ENCODE results near the gene RXRG. TPM values are rescaled to one million over a fixed set of nuclear protein-coding genes. Genes with fewer than 3 reads are reported as not detected.

Gene RXRG
- total RNA-seq, 1 experiment from 2014 or later: not detected

DNA sequence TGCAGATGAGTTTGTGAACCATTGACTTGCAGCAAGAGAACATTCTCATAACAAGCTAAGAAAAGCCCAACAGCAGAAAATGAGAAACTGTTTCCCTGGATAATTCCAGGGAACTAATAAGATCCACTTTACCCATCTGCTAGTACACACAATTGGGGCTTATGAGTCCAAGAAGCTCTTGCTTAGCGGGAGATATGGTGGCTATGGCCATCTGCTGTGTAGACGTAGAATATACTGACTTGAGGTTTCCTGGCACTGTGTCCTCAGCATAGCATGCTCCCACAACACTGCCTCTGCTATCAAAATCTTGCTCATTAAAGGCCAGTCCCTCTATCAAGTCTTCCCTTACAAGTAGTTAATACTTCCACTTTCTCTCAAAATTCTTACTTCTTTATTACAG is 6.8 kb upstream of the RXRG start:
- DNase-seq (ENCODE audit: low read depth): no peak

DNA sequence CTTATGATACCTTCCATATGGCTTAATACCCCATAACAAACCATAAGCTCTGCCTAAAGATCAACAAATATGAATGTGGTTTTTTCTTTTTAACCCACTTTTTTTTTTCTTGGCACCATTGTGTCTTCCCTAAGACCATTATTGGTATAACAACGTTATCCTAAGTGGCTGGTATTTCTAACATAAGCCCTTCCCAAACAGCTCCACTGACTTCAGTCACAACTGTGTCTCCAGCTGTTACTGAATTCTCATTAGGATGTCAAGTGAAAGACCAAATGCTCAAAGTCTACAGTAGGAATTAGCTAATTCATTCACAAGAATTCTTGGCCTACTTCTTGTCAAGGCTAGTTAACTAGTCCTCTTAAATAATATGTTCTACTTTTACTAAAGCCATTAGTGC is 4.2 kb upstream of the RXRG start:
- DNase-seq (ENCODE audit: low read depth): no peak

DNA sequence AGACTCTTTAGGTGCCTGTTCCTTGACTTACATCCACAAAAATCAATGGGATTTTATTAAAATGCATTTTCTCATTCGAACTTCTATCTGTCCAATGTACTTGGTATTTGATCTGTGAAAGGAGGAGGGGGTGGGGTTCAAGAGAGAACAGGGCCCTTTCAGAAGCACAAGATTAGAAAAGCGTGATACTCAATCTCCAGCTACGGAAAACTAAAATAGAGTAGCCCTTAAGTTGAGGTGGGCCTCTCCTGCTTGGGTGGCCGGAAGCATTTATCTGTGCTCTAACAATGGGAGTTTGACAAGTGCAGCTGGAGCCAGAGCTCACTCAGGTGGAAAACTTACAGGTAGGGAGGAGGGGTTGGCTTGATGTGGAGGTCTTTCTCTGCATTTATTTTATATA is 462 bp upstream of the RXRG start:
- no peak for DNase-seq (ENCODE audit: low read depth)

DNA sequence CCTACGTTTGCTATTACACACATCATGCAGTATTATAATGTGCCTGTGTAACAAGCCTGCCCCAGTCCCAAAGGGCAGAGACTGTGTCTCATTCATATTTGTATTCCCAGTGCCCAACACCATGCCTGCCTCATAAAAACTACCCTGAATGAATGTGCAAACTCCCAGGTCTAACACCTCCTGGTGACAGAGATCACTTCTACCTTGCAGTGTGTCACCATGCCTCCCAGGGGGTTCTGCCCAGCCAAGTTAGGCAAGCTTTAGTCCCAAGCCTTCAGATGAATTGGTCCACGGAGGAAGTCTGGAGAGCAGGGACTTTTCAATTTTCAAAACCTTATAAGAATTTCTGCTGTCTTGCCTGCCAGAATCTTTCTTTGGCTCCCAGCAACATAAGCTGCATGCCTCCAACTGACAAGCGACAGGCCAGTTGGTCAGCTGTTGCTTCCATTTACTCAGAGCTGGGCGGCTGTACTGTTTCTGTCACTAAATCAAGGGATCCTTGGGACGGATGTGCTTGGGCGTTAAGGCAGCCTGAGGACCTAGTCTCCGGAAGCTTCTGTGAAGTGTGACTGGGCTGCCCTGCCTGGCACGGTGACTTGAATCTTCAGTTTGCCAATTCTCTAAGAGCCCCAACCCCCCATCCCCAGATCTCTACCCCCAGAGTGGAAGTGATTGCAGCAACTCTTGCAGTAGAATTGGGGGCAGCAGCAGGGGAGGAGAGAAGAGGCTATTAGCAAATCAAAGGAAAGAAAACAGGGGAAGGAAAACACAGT is 1.2 kb downstream of the RXRG start:
- DNase-seq (ENCODE audit: low read depth): no peak

DNA sequence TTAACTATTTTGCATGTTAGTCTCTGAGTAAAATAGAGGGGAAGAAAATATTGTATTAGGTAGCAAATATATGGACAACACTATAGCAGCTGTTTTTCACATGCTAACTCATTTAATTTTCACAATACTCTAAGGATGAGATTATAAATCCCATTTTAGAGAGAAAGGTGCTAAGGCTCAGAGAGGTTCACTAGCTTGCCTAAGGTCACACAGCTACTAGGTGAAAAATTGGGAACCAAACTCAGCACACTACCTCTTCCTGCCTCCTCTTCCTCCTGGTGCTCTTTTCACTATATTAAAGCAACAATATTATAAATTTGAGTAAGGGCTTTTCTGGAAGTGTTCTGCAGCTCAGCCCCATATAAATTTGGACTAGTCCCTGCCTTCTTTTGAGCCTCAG is 2.3 kb downstream of the RXRG start:
- no peak for DNase-seq (ENCODE audit: low read depth)

DNA sequence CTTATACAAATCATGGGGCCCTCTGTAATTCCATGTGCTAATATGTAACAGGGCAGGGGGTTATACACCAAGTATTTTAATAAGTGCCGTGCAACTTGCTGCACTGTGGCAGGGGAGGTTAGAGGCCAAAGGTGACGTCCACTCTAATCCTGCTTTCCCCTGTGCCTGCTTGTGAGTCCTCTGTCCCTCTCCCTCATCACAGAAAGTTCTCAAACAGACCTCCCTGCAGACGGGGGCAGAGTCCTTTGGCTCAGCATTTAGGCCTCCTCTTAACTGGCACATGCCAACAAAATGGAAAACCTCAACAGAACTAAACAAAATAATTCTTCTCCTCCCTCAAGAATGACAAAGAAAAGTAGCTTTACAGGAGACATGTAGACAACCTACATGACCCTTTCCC is 2.9 kb downstream of the RXRG start:
- no peak for DNase-seq (ENCODE audit: low read depth)

DNA sequence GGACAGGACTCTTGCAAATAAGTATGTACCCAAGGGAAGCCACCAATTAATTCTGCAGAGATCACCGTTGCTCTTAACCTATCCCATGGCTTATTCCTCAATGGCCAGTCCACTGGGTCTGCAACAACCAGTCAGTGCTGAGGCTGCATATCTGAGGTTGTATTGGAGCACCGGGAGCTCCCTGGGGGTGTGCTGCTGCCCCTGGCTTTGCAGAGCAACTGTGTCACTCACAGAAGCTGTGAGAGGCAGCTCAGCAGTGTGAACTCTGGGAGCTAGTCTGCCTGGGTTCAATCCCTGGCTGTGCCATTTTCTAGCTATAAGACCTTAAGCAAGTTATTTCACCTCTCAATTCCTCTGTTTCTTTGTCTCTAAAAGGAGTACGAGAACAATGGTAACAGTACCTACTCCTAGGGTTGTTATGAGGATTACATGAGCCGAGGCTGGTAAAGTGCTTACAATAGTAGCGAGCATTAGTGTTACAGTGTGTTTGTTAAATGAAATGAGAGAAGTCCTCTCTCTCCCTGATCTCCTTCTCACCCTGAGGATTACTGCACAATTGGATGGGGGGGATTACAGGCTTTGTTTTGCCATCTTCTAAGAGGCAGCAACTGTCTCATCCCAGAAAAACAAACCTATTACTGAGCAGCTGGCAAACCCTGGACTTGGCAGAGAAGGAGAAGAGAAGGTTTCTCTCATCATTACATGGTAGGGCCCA is 3.6 kb downstream of the RXRG start:
- DNase-seq (ENCODE audit: low read depth): no peak

DNA sequence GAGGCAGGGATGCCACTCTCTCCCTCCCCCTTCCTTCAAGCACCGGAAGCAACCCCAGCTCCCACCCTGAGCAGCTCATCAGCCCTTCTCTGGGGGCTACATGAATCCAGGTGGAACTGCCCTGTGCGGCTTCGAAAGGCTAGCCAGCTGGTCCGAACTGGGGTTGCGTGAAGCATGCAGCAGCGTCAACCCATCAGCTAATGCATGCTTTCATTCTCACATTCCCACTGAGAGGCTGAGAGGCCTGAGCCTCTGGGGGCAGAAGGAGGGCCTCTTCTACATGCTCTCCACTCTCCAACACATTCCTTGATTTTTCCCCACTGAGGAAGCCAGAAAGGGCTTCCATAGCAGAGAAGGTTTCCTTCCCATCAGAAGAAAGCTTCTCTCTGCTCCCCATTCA is 5.6 kb downstream of the RXRG start:
- no peak for DNase-seq (ENCODE audit: low read depth)

DNA sequence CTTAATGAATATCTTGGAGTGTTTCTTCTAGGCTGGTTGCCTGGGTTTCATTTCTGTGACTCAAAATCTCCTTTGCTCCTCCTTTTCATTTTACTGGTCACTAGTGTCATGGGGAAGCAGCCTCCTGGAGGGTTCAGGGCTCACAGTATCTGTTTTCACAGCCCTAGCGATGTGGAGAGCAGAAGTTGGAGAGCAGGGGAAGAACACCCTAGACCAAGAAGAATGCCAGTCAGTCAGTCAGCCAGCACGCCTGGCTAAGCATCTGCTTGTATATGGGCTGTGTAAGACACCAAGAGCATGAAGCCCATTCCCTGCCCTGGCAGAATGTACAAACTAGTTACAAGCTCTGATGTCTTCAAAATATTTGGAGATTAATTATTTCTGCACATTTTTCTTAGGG is 7.9 kb downstream of the RXRG start:
- no peak for DNase-seq (ENCODE audit: low read depth)

DNA sequence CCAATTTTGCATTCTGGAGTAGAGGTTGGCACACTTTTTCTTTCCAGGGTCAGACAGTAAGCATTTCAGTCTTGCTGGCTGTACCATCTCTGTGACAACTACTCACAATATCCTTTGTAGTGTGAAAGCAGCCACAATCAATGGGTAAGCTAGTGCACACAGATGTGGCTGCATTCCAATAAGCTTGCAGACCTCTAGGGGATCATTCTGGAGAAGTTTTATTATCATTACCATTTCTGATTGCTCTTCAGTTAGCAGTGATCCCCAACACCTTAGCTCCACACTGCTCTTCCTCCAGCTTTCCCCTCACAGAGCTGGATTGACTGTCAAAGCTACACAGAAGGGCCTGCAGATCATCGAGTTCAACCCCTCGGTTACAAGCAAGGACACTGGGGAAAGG is 9.1 kb downstream of the RXRG start:
- DNase-seq (ENCODE audit: low read depth): no peak

DNA sequence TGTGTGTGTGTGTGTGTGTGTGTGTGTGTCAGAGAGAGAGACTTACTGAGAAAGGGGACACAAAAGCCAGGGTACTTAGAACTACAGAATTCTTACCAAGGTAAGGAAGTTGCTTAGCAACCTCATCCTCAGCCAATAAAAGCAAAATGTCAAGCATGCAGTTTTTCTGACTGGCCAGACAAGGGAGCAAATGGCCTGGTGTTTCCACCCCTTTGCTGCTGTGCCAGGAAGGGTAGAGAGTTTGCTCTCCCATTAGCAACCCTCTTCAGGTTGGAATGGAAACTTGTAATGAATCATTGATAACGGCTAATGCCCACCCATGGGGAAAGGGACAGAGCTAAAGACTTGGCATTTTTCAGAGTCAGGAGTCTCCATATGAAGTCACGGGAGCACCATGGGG is 10.6 kb downstream of the RXRG start:
- no peak for DNase-seq (ENCODE audit: low read depth)

DNA sequence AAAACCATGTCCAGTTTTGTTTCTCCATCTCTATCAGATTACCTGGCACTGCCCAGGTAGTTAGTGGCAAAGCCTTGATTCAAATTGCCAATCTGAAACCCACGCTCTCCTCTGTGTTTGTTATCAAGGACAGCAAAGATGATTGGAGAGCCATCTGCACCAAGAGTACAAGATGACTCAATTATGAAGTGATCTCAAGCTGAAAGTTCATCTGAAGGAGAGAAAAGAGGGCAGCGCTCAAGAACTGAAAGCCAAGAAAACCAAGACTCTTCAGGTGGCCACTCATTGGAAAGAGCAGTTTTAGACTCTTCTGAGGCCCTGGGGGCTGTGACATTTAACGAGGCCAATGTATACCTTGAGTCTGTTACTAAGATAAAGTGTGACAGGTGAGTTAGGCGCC is 13.8 kb downstream of the RXRG start:
- DNase-seq (ENCODE audit: low read depth): no peak

DNA sequence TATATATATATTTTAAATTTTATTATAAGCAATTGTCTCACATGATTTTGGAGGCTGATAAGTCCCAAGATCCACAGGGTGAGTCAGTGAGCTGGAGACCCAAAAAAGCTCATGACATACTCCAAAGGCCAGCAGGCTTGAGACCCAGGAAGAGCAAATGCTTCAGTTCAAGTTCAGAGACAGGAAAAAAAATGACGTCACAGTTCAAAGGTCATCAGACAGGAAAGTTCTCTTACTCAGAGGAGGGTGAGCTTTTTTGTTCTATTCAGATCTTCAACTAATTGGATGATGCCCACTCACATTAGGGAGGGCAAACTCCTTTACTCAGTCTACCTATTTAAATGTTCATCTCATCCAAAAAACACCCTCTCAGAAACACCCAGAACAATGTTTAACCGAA is 18.2 kb downstream of the RXRG start:
- no peak for DNase-seq (ENCODE audit: low read depth)

DNA sequence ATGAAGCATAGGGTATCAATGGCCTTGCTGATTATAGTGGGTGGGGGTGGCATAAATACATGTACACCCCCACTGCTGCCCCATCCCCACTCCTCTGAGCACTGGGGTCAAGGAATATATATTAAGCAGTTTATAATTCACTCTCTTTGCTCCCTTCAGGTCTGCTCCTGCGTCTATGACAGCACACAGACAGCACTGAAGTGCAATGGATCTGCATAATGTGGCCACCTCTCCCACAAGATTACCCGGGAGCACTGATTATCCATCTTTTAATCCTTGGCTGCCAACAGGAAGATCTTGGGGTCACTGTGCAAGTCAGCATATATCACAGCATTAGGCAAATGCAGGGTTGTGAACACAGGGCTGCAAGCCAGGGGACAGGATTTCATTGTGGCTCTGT is 19.3 kb downstream of the RXRG start:
- no peak for DNase-seq (ENCODE audit: low read depth)

DNA sequence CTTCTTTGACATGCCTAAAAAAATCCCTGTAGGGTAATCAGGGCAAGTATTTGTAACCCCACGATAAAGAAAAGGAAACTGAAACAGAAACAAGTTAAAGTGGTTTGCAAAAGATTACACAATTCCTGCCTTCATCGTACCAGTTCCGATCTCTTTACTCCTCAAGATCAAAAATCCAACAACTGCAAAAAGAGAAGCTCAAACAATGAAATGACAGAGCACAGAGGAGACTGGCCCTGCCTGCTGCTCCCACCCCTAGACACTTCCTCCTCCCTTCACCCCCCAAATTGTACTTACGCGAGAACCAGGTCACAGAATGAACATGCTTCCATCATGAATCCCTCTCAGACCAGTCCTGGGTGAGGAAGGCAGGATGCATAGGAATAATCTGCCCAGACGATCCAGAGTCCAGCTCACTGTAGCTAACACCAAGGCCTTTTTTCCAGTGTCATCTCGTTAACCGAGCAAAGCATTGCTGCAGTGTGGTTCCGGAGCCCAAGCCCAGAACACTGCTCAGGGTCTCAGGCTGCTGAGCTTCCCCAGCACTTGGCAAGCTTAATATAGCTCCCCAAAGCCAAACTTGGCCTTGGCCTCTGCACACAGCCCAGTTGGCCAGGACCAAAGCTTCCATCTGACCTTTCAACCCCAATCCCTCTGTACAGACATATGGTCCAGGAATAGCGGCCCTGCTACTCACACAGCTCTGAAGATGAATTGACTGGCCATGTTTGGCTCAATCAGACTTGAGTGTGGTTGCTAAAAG is 20.3 kb downstream of the RXRG start:
- no peak for DNase-seq (ENCODE audit: low read depth)

DNA sequence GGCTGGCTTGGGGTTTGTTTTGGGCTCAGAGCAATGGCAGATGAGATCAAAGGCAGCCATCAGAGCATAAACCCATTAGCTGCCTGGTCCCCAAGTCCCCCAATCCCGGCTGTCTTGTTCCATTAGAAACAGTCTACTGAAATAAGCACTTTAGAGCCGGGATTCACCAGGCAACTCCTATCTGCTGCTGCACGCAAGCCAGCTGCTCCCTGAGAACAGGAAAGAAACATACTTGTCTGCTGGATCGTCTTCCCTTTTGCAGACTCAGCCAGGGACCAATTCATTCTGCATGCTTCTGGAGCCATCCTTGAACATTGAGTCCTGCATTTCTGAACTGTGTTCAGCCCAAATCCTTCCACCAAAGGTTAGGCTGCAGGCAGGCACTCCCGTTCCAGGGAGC is 21.8 kb downstream of the RXRG start:
- no peak for DNase-seq (ENCODE audit: low read depth)

DNA sequence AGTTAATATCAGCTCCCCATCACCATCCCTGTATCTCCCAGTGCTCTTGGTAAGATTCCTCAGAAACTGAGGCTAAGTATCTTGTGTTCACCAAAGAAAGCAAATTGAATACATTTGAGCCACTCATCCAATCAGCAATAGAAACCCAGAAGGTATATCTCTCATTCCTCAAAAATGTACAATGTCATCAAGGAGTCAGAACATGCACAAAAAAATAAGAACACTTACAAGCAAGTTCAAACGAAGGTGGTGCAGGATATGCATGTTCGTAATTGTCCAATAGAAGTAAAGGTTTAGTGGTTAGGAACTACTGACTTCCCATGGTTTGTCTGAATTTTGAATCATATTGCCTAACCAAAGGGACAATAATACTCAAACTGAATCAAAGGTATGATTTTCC is 24.3 kb downstream of the RXRG start:
- no peak for DNase-seq (ENCODE audit: low read depth)

DNA sequence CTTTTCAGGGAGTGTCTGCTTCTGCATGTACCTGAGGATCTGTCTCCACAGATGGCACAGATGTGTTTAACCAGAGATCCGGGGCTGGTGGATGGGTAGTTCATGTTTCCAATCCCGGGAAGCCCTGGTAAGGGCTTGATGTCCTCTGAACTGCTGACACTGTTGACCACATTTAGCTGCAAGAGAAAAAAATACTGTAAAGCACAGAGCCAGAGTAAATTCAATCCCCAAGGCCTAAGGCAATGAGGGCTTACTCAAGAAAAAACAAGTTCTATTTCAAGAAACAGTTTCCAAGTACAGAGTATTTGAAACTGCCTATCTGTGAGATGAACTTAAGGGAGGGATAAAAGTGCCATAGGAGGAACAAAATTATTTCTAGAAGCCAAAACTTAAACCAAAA is 25.1 kb downstream of the RXRG start:
- no peak for DNase-seq (ENCODE audit: low read depth)

DNA sequence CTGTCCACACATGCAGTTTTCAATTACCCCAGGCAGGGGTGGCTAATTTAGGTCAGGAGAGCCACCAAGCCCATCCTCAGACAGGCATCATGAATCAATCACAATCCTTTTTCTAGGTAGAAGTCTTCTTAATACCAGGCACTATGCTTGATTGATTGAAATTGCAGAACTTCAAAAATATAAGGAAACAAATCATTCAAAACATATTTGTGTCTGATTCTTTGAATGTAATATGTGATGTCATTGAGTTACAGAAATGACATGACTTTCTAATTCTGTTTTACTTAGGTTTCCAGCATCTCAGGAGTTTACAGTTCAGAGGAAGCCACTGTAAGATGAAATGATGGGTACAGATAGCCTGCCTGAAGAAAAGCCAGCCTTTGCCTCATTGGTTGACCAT is 26.7 kb downstream of the RXRG start:
- no peak for DNase-seq (ENCODE audit: low read depth)

DNA sequence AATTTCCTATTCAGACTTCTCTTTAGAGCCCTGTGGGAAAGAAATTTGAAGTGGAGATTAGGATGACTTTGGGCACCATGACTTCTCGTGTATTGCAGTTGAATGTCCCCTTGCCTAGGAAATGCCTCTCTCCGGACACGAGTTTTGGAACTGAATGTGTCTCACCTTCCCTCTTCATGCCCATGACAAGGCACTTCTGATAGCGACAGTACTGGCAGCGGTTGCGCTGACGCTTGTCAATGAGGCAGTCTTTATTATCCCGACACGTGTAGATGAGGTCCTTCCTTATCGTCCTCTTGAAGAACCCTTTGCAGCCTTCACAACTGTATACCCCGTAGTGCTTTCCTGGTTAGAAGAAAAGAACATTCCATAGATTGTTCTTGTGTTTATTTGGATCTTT is 28.1 kb downstream of the RXRG start:
- DNase-seq (ENCODE audit: low read depth): no peak

DNA sequence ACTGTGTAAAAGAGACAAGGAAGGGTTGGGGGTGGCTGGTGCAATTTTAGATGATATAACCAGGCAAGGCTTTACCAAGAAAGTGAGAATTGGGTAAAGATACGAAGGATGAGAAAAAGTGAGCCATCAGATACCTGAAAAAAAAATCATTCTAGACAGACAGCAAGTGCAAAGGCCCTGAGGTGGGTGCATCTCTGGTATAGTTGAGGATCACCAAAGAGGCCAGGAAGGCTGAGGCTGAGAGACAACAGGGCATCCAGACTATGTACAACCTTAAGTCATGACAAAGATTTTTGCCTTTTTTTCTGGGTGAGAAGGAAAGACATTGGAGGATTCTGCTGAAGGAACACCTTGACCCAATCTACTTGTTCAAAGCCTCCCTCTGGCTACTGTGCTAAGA is 29.9 kb downstream of the RXRG start:
- no peak for DNase-seq (ENCODE audit: low read depth)

DNA sequence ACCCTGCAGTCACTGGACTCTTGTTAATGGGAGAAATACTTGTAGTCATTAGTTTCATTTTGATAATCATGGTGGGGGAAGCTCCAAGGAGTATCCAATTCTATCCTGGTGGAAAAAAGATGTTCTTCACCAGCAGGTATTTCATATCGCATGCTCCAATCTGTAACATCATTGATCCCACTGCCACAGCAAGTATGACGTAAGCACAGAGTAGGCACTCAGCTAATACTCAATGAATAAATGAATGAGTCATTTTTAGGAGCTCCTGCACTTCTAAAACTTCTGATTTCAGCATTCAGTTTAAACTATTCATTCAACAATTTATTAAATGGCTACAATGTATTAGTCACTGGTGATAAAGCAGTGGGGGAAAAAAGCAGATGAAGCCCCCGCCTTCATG is 30.3 kb downstream of the RXRG start:
- no peak for DNase-seq (ENCODE audit: low read depth)

DNA sequence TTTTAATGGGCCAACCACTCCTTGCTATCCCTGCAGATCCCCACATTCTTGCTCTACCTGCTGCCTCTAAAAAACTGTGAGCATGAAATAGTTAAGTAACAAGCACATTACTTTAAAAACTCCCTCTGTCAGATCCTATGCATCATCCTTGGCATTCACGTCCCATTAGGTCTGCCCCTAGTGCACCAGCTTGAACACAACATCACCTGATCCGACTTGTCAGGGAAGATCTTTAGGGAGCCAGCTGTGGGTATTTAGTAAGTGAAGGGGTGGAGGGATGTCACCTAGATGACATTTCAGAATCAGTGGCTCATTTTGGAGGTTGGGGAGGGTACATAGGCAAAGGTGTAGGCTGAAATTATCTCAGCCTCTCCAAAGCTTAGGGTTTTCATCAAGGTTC is 33.5 kb downstream of the RXRG start:
- DNase-seq (ENCODE audit: low read depth): no peak
